ENCODE results near the gene GM2A. TPM values are rescaled to one million over a fixed set of nuclear protein-coding genes. Genes with fewer than 3 reads are reported as not detected.
A peak's percentile ranks its signal among the peaks of the same experiment; 100 is the strongest.
"Not testable (repeated sequence)": the region's sequence is repeated elsewhere in the genome, so short reads cannot be mapped to it uniquely, and the experiment has no call there.

Gene GM2A
- total RNA-seq, 6 donors from 2014 or later: 27.2 to 129 (median 59.0) TPM

DNA sequence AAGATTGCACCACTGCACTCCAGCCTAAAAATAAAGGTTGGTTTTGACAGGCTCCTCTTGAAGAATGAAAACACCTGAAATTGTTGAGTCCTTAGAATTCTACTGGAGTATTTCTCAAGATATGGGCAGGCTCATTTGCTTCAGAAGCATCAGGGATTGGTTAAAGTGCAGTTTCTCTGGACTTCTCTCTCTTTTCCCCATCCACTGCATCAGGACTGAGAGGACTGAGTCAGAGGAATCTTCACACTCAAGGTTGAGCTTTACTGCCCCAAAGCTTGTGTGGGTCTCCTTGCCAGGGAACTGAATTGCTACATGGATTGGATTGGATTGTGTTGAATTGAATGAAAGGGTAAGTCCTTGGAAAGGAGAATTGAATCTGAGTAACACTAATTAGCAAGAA lies 21.6 kb upstream of the GM2A start:
- H3K27ac ChIP-seq: no peak overlapping the region
- TF ChIP-seq EP300 (IDR thresholded peaks at IDR 0.05) (no peak), POLR2A (IDR thresholded peaks at IDR 0.05) (no peak), POLR2AphosphoS5 (IDR thresholded peaks at IDR 0.05) (no peak)
- TF ChIP-seq, protein P1, sequence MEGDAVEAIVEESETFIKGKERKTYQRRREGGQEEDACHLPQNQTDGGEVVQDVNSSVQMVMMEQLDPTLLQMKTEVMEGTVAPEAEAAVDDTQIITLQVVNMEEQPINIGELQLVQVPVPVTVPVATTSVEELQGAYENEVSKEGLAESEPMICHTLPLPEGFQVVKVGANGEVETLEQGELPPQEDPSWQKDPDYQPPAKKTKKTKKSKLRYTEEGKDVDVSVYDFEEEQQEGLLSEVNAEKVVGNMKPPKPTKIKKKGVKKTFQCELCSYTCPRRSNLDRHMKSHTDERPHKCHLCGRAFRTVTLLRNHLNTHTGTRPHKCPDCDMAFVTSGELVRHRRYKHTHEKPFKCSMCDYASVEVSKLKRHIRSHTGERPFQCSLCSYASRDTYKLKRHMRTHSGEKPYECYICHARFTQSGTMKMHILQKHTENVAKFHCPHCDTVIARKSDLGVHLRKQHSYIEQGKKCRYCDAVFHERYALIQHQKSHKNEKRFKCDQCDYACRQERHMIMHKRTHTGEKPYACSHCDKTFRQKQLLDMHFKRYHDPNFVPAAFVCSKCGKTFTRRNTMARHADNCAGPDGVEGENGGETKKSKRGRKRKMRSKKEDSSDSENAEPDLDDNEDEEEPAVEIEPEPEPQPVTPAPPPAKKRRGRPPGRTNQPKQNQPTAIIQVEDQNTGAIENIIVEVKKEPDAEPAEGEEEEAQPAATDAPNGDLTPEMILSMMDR (IDR thresholded peaks at IDR 0.05): no peak
- H3K27me3 ChIP-seq: no peaks in the 10 kb centered on the region
- peaks cover 13 to 17% (median 16%) of the 10 kb centered on the region in 4 donors for H3K4me1 ChIP-seq
- no peaks in the 10 kb centered on the region for H3K9me3 ChIP-seq
- H3K4me3 ChIP-seq: no peak overlapping the region
- DNase-seq (no peak), ATAC-seq (ENCODE audit: low FRiP score in 2 of 2) (no peak)
- H3K36me3 ChIP-seq: no peaks in the 10 kb centered on the region

GRCh38 chr5:151233616-151234085 lies 19.3 kb upstream of the GM2A start:
- ATAC-seq (ENCODE audit: low FRiP score in 2 of 2): no peak
- WGBS, 2 donors: 73 to 82% methylated on average over 8 of the region's 8 CpGs
- Histone ChIP-seq H3K4me1 (peaks cover 13 to 17% (median 16%) of the 10 kb centered on the region in 4 donors), H3K27ac (peak overlapping the region in 1 of 4 donors; percentile 58), H3K36me3 (no peaks in the 10 kb centered on the region), H3K9me3 (no peaks in the 10 kb centered on the region), H3K4me3 (no peak overlapping the region), H3K27me3 (no peaks in the 10 kb centered on the region)
- no peak for TF ChIP-seq POLR2AphosphoS5 (IDR thresholded peaks at IDR 0.05)
- TF ChIP-seq, protein P1 (IDR thresholded peaks at IDR 0.05): no peak
- TF ChIP-seq POLR2A (IDR thresholded peaks at IDR 0.05): no peak
- no peak for TF ChIP-seq EP300 (IDR thresholded peaks at IDR 0.05)
- DNase-seq: no peak

DNA sequence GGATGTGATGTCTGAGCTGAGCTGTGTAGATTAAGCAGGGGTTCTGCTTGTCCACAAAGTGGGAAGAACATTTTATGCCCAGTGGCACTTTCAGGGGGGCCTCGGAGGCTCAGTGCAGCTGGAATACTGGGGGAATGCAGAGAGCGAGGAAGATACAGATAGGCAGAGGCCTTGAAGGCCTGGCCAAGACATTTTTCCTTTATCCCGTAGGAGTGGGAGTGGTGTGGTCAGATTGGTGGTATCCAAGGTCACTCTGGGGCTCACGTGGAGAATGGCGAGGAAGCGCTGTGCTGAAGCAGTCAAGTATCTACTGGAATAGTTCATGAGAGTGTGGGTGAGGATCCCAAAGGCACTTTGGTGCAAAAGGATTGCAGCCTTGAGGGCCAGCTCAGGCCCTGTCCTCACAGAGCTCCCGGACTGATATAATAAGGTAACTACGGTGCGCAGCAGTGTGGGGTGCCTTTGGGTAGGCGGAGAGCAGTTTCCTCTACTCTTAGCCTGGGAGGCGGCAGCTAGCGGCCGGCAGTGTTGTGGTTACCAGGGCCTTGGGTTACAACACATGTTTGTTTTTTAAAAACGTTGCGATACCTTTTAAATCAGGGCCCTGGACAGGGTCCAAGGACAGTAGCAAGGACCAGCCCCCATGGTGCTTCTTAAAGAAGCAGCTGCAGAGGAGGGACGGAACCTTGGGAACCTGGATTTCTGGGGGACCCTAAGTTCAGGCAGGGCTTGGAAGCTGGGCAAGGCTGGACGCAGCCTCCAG lies 18.3 kb upstream of the GM2A start:
- Histone ChIP-seq H3K4me3 (peak overlapping the region in 2 of 4 donors; percentile 2 to 8), H3K36me3 (no peaks in the 10 kb centered on the region), H3K27me3 (no peaks in the 10 kb centered on the region), H3K4me1 (peaks cover 14 to 25% (median 17%) of the 10 kb centered on the region in 4 donors), H3K27ac (peak overlapping the region; percentile 20 to 78 (median 64)), H3K9me3 (no peaks in the 10 kb centered on the region)
- TF ChIP-seq, protein P1 (IDR thresholded peaks at IDR 0.05): no peak
- TF ChIP-seq POLR2AphosphoS5 (IDR thresholded peaks at IDR 0.05) (peak; percentile 16 to 18), POLR2A (IDR thresholded peaks at IDR 0.05) (peak in 1 of 4 donors; percentile 40)
- ATAC-seq (ENCODE audit: low FRiP score in 2 of 2) (peak; percentile 92 to 95), DNase-seq (peak; percentile 81 to 86)
- WGBS, 2 donors: 23 to 50% methylated on average over 11 to 16 of the region's 17 CpGs

GRCh38 chr5:151235239-151235571 lies 17.8 kb upstream of the GM2A start:
- Histone ChIP-seq H3K4me3 (peak overlapping the region in 2 of 4 donors; percentile 2 to 8), H3K27ac (peak overlapping the region; percentile 20 to 78 (median 64)), H3K4me1 (peaks cover 14 to 25% (median 17%) of the 10 kb centered on the region in 4 donors)
- not testable (repeated sequence) for H3K27me3 ChIP-seq; H3K9me3 ChIP-seq; H3K36me3 ChIP-seq; ATAC-seq (ENCODE audit: low FRiP score in 2 of 2); DNase-seq
- WGBS, 2 donors: 93 to 94% methylated on average over 6 of the region's 6 CpGs

GRCh38 chr5:151236888-151237287 lies 16.1 kb upstream of the GM2A start:
- ATAC-seq (ENCODE audit: low FRiP score in 2 of 2): no peak
- WGBS, 2 donors: 76 to 89% methylated on average over 1 of the region's 1 CpG

More at GRCh38 chr5:151236888-151237287, 16.1 kb upstream of the GM2A start:
- Histone ChIP-seq H3K4me3 (no peak overlapping the region), H3K27me3 (no peaks in the 10 kb centered on the region), H3K27ac (no peak overlapping the region), H3K4me1 (peaks cover 16 to 25% (median 19%) of the 10 kb centered on the region in 4 donors), H3K9me3 (no peaks in the 10 kb centered on the region), H3K36me3 (no peaks in the 10 kb centered on the region)
- TF ChIP-seq EP300 (IDR thresholded peaks at IDR 0.05) (no peak), POLR2A (IDR thresholded peaks at IDR 0.05) (no peak), POLR2AphosphoS5 (IDR thresholded peaks at IDR 0.05) (no peak)
- TF ChIP-seq, protein P1 (IDR thresholded peaks at IDR 0.05): no peak
- no peak for DNase-seq

Measured in upper lobe of left lung (tissue), 6 donors.